ENCODE data around the gene SORL1-AS1.
"Not testable (repeated sequence)": the region's sequence is repeated elsewhere in the genome, so short reads cannot be mapped to it uniquely, and the experiment has no call there.

The SORL1-AS1 gene

DNA sequence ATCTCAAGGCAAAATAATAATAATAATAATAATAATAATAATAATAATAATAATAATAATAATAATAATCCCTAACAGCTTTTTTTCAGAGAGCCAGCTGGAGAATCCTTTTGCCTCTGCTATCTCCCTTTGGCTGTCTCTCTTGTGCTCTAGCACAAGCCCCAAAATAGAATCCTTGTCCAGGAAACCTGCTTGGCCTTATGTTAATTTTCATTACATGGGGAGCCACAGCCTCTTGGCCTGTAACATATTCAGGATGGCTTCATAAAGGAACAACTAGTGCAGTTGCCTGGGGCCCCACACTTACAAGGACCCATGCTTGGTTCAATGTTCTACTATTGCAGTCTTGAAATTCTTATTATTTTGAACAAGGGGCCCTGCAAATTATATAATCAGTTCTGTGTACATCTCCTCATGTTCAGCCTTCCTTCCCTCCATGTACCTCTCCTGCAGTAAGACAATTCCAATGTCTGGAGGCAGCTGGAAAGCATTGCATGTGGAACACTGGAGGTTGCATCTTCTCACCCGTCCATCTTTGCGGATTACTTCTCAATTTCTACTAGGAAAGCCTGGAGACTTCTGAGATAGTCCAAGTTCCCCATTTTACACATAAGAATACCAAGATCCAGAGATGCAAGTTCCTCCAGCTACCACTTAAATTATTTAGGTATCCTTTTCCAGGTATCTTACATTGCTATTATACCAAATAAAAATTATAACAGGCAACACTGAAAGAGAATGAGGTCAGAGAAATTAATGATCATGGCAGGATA, 38.4 kb downstream of the SORL1-AS1 start:
- no peak overlapping the region for H3K4me3 ChIP-seq (ENCODE audit: low read depth, low read length)
- no peaks in the 10 kb centered on the region for H3K36me3 ChIP-seq
- no peak for DNase-seq

DNA sequence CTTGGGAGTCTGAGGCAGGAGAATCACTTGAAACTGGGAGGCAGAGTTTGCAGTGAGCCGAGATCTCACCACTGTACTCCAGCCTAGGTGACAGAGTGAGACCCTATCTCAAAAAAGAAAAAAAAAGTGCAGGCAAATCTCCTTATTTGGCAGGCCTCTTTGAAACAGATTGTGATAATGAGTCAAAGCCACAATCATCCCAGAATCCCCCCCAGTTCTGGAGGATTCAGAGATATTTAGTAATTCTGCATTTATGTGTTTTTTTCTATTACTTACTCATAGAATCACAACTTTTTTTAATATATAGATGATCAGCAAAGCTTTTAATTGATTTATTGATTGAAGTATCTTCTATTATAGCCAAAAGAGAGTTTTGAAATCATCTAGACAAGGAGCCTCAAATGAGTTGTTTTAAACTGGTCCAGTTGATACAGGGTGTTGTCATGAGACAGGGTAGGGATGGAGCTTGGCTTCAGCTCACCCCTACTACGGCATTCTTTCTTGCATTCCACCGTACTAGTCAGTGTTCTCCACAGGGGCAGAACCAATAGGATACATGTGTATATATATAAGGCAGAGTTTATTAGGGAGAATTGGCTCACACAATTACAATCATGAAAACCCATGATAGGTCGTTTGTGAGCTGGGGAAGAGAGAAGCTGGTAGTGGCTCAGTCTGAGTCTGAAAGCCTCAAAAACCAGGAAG, 39.9 kb downstream of the SORL1-AS1 start:
- H3K4me3 ChIP-seq (ENCODE audit: low read depth, low read length): no peak overlapping the region
- no peaks in the 10 kb centered on the region for H3K27me3 ChIP-seq (ENCODE audit: insufficient read depth, low read depth, severe bottlenecking)
- no peaks in the 10 kb centered on the region for H3K9me3 ChIP-seq (ENCODE audit: severe bottlenecking)
- H3K36me3 ChIP-seq: no peaks in the 10 kb centered on the region
- TF ChIP-seq, protein P1, sequence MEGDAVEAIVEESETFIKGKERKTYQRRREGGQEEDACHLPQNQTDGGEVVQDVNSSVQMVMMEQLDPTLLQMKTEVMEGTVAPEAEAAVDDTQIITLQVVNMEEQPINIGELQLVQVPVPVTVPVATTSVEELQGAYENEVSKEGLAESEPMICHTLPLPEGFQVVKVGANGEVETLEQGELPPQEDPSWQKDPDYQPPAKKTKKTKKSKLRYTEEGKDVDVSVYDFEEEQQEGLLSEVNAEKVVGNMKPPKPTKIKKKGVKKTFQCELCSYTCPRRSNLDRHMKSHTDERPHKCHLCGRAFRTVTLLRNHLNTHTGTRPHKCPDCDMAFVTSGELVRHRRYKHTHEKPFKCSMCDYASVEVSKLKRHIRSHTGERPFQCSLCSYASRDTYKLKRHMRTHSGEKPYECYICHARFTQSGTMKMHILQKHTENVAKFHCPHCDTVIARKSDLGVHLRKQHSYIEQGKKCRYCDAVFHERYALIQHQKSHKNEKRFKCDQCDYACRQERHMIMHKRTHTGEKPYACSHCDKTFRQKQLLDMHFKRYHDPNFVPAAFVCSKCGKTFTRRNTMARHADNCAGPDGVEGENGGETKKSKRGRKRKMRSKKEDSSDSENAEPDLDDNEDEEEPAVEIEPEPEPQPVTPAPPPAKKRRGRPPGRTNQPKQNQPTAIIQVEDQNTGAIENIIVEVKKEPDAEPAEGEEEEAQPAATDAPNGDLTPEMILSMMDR (IDR thresholded peaks at IDR 0.05; ENCODE audit: low read depth, low read length): no peak
- DNase-seq: no peak
- no peak overlapping the region for H3K27ac ChIP-seq

More for the DNA sequence above, 38.4 kb downstream of the SORL1-AS1 start:
- H3K9me3 ChIP-seq (ENCODE audit: severe bottlenecking): no peaks in the 10 kb centered on the region
- TF ChIP-seq, protein P1 (IDR thresholded peaks at IDR 0.05; ENCODE audit: low read depth, low read length): no peak
- H3K27me3 ChIP-seq (ENCODE audit: insufficient read depth, low read depth, severe bottlenecking): no peaks in the 10 kb centered on the region
- no peak overlapping the region for H3K27ac ChIP-seq

DNA sequence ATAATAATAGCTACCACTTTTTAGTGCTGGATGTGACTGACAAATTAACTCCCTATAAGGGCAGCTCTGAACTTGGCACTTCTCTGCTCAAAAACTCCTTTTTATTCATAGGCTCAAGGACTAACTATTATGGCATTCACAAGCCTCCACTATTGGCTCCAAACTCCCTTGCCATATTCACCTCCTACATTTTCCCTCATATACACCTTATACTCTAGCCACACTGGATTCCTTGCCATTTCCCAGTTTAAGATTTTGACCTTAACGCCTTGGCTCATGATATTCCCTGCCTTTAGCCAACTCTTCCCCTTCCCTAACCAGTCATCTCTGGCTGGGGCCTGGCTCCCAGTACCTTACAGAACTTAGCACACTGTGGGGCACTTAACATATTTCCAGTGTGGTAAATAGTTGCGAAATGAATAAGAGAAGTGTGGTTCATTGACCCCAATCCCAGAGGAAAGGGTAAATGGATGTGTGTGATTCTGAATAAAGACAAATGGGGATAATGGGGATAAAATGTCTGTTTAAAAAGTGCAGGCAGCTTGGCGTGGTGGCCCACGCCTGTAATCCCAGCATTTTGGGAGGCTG, 40.7 kb downstream of the SORL1-AS1 start:
- no peak overlapping the region for H3K27ac ChIP-seq
- H3K9me3 ChIP-seq (ENCODE audit: severe bottlenecking): no peaks in the 10 kb centered on the region
- no peak for DNase-seq
- H3K36me3 ChIP-seq: no peaks in the 10 kb centered on the region
- TF ChIP-seq, protein P1 (IDR thresholded peaks at IDR 0.05; ENCODE audit: low read depth, low read length): no peak
- H3K4me3 ChIP-seq (ENCODE audit: low read depth, low read length): no peak overlapping the region
- no peaks in the 10 kb centered on the region for H3K27me3 ChIP-seq (ENCODE audit: insufficient read depth, low read depth, severe bottlenecking)

DNA sequence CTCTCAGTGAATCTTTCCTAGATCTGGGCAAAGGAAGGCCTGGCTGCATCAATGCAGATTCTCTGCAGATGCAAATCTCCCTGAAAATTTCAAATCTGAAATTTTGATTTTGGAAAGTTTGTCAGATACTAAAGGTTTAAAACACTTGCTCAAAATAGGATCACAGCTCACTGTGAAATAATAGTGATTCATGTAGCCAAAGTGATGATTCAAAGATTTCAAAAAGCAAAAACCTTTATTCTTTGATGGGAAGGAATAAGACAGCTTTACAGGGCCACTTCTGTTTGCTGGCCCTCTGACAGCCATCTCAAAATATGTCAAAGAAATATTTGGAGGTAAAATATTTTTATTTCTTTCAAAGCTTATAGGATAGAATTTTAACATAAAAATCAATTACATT, 41.4 kb downstream of the SORL1-AS1 start:
- not testable (repeated sequence) for H3K27me3 ChIP-seq (ENCODE audit: insufficient read depth, low read depth, severe bottlenecking); H3K27ac ChIP-seq; H3K9me3 ChIP-seq (ENCODE audit: severe bottlenecking); DNase-seq; H3K36me3 ChIP-seq; H3K4me3 ChIP-seq (ENCODE audit: low read depth, low read length)

DNA sequence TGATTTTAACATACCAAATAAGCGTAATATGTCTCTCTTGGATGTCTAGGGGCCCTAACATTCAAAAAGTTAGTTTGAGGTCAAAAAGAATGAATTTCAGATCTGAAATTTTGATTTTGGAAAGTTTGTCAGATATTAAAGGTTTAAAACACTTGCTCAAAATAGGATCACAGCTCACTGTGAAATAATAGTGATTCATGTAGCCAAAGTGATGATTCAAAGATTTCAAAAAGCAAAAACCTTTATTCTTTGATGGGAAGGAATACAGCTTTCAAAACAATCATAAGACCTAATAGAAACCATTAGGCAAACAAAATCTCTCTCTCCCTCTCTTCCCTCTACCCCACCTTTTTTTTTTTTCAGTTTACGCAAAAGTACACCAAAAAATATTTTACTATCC, 42.7 kb downstream of the SORL1-AS1 start:
- H3K9me3 ChIP-seq (ENCODE audit: severe bottlenecking); H3K27ac ChIP-seq; H3K36me3 ChIP-seq; H3K27me3 ChIP-seq (ENCODE audit: insufficient read depth, low read depth, severe bottlenecking); DNase-seq; H3K4me3 ChIP-seq (ENCODE audit: low read depth, low read length): not testable (repeated sequence)

DNA sequence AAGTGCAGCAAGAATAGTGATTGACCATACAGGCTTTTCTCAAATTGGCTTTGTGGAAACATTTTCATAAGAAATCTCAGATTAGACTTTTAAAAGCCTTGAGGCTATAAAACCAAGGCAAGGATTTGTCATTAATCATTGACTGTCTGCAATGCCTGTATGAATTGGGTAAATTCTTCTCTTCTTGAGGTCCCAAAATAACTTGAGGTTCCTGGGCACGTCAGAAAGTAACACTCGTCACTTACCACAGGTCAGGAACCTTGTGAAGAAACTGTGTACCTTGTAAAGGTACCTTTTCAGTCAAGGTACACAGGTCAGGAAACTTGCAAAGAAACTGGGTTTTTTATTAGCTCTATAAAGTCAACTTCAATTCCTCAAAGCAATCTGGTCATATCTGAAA, 43.9 kb downstream of the SORL1-AS1 start:
- Histone ChIP-seq H3K27ac (no peak overlapping the region), H3K4me3 (ENCODE audit: low read depth, low read length) (no peak overlapping the region), H3K36me3 (no peaks in the 10 kb centered on the region), H3K27me3 (ENCODE audit: insufficient read depth, low read depth, severe bottlenecking) (no peaks in the 10 kb centered on the region), H3K9me3 (ENCODE audit: severe bottlenecking) (no peaks in the 10 kb centered on the region)
- TF ChIP-seq, protein P1 (IDR thresholded peaks at IDR 0.05; ENCODE audit: low read depth, low read length): no peak
- DNase-seq: no peak

Measured in WERI-Rb-1 (cell line).